NCI-H1417 (cell line): ENCODE results near the gene SART3.
A peak's percentile ranks its signal among the peaks of the same experiment; 100 is the strongest.

Source experiments
- DNase-seq, 3 experiments: peaks; one replicate each; lab custom pipeline; 2025; lab: John Stamatoyannopoulos, UW

SART3 gene

GRCh38 chr12:108560752-108561719 is at the start of gene SART3:
Gene SART3 (minus strand): TSS chr12:108561173. CDS start chr12:108561154, 19 bp downstream.
- DNase-seq = peak; percentile 97 to 99 (median 98)

- DNase-seq = no peak
Observed at GRCh38 chr12:108610336-108610815, 49.4 kb upstream of the SART3 start.

- DNase-seq = no peak
Observed at GRCh38 chr12:108609537-108610335, 48.8 kb upstream of the SART3 start.

- DNase-seq = no peak
Observed at GRCh38 chr12:108608616-108609015, 47.6 kb upstream of the SART3 start.

- DNase-seq = no peak
Observed at GRCh38 chr12:108607981-108608600, 47.1 kb upstream of the SART3 start.

GRCh38 chr12:108606492-108606891 is 45.5 kb upstream of the SART3 start:
- DNase-seq = no peak

GRCh38 chr12:108605690-108606406 is 44.9 kb upstream of the SART3 start:
- DNase-seq = no peak

- DNase-seq = no peak
Observed at GRCh38 chr12:108605000-108605689, 44.2 kb upstream of the SART3 start.

- peak in 1 of 3 experiments; percentile 28 for DNase-seq
Observed at GRCh38 chr12:108604208-108604941, 43.4 kb upstream of the SART3 start.

GRCh38 chr12:108603743-108604142 is 42.8 kb upstream of the SART3 start:
- DNase-seq = no peak

GRCh38 chr12:108602976-108603704 is 42.2 kb upstream of the SART3 start:
- DNase-seq = no peak

- DNase-seq = no peak
Observed at GRCh38 chr12:108602209-108602705, 41.3 kb upstream of the SART3 start.

GRCh38 chr12:108600702-108601007 is 39.7 kb upstream of the SART3 start:
- DNase-seq = no peak

GRCh38 chr12:108599948-108600701 is 39.2 kb upstream of the SART3 start:
- DNase-seq = no peak

GRCh38 chr12:108599541-108599940 is 38.6 kb upstream of the SART3 start:
- DNase-seq = no peak

GRCh38 chr12:108598553-108599250 is 37.7 kb upstream of the SART3 start:
- DNase-seq = no peak

GRCh38 chr12:108597559-108598471 is 36.8 kb upstream of the SART3 start, which contains the start of gene TMEM119:
Gene TMEM119 (minus strand): TSS chr12:108598084. CDS start chr12:108592383, 5,701 bp downstream.
- DNase-seq = no peak
